ENCODE data around the gene NCKIPSD.

GRCh38 chr3:48697952-48698351 lies 12.2 kb upstream of the NCKIPSD start:
- TF ChIP-seq EZH2 (IDR thresholded peaks at IDR 0.05; ENCODE audit: borderline replicate concordance, low read depth, low read length, severe bottlenecking) (no peak), CTCF (IDR thresholded peaks at IDR 0.05; ENCODE audit: borderline replicate concordance, extremely low read depth, low read length, poor library complexity, severe bottlenecking) (no peak)
